Measurements from ENCODE around the gene SNX30.
"Not testable (repeated sequence)": the region's sequence is repeated elsewhere in the genome, so short reads cannot be mapped to it uniquely, and the experiment has no call there.

Gene SNX30

GRCh38 chr9:112750016-112750763 lies at the start of gene SNX30:
TSS of gene SNX30 (plus strand) at chr9:112750760. CDS start at chr9:112751002, 242 bp downstream.
- peak; percentile 78 for DNase-seq

DNA sequence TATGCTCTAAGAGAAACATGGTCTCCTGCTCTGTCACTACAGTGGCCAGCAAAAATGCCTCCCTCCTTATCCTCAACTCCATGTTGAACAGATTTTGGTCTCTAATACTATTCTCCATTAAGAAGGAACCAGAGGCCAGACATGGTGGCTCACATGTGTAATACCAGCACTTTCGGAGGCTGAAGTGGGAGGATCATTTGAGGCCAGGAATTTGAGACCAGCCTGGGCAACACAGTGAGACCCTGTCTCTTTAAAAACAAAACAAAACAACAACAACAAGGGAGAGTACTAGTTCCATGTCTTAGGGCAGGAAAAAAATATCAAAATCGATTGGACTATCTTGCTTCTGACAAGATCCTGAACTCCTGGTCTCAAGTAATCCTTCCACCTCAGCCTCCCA lies 47.3 kb upstream of the SNX30 start:
- DNase-seq, result no peak

DNA sequence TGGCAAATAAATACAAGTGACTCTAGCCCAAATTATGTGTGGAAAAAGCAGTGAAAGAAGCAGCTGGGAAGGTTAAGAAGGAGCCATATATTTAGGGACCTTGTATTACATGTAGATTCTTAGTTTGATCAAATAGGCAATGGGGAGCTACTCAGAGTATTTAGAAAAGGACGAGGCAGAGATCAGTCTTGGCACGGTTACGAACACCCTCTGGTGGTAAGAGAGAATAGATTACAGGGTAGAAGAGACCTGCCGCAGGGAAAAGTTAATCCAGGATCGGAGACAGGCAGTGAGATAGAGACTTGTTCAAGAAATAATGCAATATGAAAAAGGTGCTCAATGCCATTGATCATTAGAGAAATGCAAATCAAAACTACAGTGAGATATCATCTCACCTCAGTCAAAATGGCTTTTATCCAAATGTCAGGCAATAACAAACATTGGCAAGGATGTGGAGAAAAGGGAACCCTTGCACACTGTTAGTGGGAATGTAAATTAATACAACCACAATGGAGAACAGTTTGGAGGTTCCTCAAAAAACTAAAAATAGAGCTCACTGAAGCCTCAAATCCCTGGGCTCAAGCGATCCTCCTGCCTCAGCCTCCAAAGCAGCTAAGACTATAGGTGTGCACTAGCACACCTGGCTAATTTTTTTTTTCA lies 44.7 kb upstream of the SNX30 start:
- peak; percentile 33 for DNase-seq

DNA sequence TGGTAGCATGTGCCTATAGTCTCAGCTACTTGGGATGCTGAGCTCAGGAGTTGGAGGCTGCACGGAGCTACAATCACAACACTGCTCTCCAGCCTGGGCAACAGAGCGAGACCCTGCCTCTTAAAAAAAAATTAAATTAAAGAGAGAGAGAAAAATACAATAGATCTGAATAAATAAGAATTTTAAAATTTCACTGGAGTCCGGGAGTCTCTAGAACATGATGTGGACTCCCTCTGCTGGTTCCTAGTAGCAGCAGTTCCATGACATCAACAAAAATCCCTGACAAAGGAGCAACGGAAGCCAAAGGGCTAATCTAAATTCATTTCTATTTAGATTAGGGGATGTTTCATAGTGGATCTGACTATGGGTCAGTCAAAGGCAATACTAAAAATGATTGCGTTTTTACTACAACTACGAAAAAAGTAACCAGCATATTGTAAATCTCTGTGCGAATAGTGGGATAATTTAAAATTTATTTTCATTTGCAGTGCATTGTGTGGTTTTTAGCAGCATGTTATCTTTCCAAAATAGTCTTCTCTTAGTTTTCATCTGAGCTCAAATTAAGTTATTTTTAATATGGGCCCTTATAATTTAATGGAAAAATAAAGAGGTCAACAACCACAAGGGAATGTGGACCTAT lies 39.4 kb upstream of the SNX30 start:
- no peak for DNase-seq

- no peak for DNase-seq
Observed at GRCh38 chr9:112712678-112713077, 37.9 kb upstream of the SNX30 start.

- DNase-seq, result peak; percentile 85
Observed at GRCh38 chr9:112717661-112718331, 32.8 kb upstream of the SNX30 start, which contains the start of gene INIP. TSS of gene INIP (minus strand) at chr9:112718117. CDS start at chr9:112716485, 1,632 bp downstream.

- DNase-seq, result no peak
Observed at GRCh38 chr9:112719241-112719691, 31.3 kb upstream of the SNX30 start.

- no peak for DNase-seq
Observed at GRCh38 chr9:112719696-112720095, 30.9 kb upstream of the SNX30 start.

- DNase-seq, result no peak
Observed at GRCh38 chr9:112720113-112720780, 30.3 kb upstream of the SNX30 start.

GRCh38 chr9:112722749-112723148 lies 27.8 kb upstream of the SNX30 start:
- not testable (repeated sequence) for DNase-seq

DNA sequence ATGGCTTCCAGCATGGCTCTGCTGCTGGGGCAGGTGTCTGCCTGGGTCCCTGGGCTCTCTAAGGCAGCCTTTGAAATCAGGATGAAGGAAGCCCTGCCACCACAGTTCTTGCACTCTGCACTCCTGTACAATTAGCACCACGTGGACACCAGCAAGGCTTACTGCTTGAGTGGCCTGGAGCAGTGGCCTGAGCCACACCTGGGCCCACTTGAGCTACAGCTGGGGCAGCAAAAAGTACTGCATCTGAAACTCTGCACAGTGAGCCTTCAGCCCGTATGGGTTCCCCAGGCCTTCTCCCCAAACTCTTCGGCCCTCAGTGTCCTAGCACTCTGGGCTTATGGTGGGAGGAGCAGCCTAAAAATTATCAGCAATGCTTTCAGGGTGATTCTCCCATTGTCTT lies 24.6 kb upstream of the SNX30 start:
- no peak for DNase-seq

- DNase-seq, result no peak
Observed at GRCh38 chr9:112726428-112726827, 24.1 kb upstream of the SNX30 start.

DNA sequence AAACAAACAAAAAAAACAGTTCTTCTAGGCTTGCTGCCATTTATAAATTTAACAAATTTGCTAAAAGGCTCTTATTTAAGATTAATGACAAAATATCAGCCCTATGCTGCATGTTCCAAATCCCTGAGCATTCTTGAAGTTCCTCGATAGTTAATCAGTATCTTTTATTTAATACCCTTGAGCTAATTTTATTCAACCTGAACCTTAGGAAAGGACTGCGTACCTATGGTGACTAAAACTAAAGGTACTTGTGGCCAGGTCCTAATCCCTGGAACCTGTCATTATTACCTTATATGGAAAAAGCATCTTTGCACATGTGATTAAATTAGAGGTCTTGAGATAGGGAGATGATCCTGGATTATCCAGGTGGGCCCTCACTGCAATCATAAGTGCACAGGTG lies 22.2 kb upstream of the SNX30 start:
- DNase-seq, result no peak

- DNase-seq, result peak; percentile 79
Observed at GRCh38 chr9:112731971-112732370, 18.6 kb upstream of the SNX30 start.

- DNase-seq, result no peak
Observed at GRCh38 chr9:112734892-112735291, 15.7 kb upstream of the SNX30 start.

GRCh38 chr9:112743216-112743836 lies 7.2 kb upstream of the SNX30 start:
- DNase-seq, result no peak

- no peak for DNase-seq
Observed at GRCh38 chr9:112744177-112744576, 6.4 kb upstream of the SNX30 start.

DNA sequence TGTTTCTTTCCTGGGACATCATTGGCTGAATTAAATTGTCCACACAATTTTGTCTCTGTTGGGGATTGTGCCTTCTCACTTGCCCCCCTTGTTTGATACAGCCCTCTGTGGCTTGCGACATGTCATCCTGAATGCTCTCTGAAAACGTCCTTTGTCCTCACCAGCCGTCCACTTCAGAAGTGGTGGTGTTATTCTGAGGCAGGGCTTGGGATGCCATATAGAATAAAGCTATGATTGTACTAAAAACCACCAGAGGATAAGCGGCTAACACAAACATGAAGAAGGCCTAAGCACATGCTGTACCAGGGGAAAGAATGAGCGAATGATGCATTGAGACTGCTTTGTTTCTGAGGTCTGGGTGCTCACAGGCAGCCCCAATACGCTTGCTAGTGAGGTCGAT lies 3.5 kb upstream of the SNX30 start:
- no peak for DNase-seq

- DNase-seq, result no peak
Observed at GRCh38 chr9:112750764-112751055, 150 bp downstream of the SNX30 start.

GRCh38 chr9:112751056-112751795 lies 666 bp downstream of the SNX30 start:
- DNase-seq, result peak; percentile 43

DNA sequence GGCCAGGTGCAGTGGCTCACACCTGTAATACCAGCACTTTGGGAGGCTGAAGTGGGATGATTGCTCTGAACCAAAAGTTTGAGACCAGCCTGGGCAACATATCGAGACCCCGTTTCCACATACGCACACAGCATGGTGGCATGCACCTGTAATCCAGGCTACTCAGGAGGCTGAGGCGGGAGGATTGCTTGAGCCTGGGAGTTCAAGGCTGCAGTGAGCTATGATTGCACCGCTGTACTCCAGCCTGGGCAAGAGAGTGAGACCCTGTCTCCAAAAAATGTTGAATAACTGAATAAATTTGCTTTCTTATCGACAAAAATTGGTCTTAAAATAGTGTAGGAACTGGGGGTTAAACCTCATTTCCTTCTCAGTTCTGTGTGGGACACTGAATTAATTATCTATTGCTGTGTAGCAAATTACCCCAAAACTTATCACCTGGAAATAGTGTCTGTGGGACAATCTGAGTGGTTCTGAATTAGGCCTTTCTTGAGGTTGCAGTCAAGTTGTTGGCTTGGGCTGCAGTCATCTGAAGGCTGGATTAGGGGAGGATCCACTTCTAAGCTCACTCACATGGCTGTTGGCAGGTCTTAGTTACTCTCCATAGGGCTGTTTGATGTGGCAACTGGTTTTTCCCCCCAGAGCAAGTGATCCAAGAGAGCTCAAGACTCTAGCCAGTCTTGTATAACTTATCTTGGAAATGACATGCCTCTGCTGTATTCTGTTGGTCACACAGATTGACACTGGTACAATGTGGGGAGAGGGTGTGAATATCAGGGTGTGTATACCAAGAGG lies 2.0 kb downstream of the SNX30 start:
- DNase-seq, result no peak

Measured in kidney glomerular epithelial cell (primary cell).